ENCODE results near the gene KCNK15. TPM values are rescaled to one million over a fixed set of nuclear protein-coding genes. Genes with fewer than 3 reads are reported as not detected.
"Not testable (repeated sequence)": the region's sequence is repeated elsewhere in the genome, so short reads cannot be mapped to it uniquely, and the experiment has no call there.

The KCNK15 gene
- total RNA-seq, result under 1 TPM; 0.09 to 0.15 TPM
- not detected for polyA plus RNA-seq

DNA sequence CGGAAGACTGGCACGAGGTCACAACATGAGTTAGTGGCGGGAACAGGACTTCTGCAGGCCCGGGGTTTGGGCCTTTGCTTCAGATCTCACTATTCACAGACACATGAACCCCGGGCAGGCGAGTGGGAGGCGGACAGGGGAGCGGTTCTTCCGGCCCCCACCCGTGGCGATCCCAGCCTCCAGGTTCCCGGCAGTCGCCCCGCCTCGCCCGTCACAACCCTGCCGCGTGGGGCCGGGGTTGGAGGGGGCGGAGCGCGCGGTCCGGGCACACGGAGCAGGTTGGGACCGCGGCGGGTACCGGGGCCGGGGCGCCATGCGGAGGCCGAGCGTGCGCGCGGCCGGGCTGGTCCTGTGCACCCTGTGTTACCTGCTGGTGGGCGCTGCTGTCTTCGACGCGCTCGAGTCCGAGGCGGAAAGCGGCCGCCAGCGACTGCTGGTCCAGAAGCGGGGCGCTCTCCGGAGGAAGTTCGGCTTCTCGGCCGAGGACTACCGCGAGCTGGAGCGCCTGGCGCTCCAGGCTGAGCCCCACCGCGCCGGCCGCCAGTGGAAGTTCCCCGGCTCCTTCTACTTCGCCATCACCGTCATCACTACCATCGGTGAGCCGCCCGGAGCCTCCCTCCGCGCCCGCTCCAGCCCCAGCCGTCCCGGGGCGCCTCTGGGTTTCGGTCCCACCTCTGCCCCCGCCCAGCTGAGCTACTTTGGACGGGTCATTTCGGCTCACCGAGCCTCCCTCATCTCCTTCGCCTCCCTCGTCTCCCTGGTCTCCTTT, at the start of gene KCNK15:
TSS of gene KCNK15 (plus strand) at position 268 of the 769 bp plus-strand sequence. CDS start at position 314, 46 bp downstream.
- Mint-ChIP-seq H3K4me1 (peaks cover 10 to 16% (median 16%) of the 10 kb centered on the region in 3 donors), H3K9me3 (no peaks in the 10 kb centered on the region), H3K36me3 (no peaks in the 10 kb centered on the region), H3K27ac (peak within 1 kb of the TSS in 3 of 8 donors; percentile 36 to 71 (median 61)), H3K27me3 (peaks cover 43 to 65% of the 10 kb centered on the region in 2 donors), H3K4me3 (peak within 1 kb of the TSS; percentile 65 to 81 (median 75))
- no peaks in the 10 kb centered on the region for H3K9me3 ChIP-seq (ENCODE audit: low read length)
- CTCF ChIA-PET, result interaction anchor here (1.5 kb wide), 1 partner anchor 9 kb away, joined by 3 read pairs; no protein-coding TSS in a partner anchor
- H3K27me3 ChIP-seq (ENCODE audit: insufficient read depth, low read length, poor library complexity, severe bottlenecking), result peaks cover 12% of the 10 kb centered on the region
- no peaks in the 10 kb centered on the region for H3K36me3 ChIP-seq (ENCODE audit: insufficient read depth, low read length)
- POLR2A ChIA-PET, result no interaction called here
- H3K27ac ChIP-seq (ENCODE audit: low read depth, low read length), result no peak within 1 kb of the TSS
- H3K4me1 ChIP-seq (ENCODE audit: insufficient read depth, low read length), result peaks cover 4% of the 10 kb centered on the region
- peak in 3 of 5 donors; percentile 5 to 18 (median 10) for DNase-seq
- H3K4me3 ChIP-seq (ENCODE audit: low read length), result peak within 1 kb of the TSS; percentile 50

DNA sequence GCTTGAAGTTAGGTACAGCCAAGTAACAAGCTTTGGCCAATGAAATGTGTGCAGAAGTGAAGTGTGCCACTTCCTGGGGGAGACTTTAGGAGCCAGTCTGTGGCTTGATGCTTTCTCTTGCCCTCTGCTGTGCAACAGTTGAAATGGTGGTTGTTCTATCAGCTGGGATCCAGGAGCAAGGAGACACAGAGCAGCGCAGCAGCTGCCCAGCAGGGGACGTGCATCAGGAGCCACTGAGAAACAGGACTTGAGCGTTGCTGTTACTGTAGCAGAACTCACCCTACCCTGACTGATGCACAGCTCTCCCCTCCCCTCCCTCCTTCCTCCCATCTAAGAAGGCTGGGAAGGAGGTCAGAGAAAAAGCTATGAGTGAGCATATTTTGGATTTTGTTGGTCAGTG, 49.4 kb upstream of the KCNK15 start:
- Histone ChIP-seq H3K4me1 (ENCODE audit: insufficient read depth, low read length) (no peaks in the 10 kb centered on the region), H3K4me3 (ENCODE audit: low read length) (no peak overlapping the region), H3K9me3 (ENCODE audit: low read length) (no peaks in the 10 kb centered on the region), H3K36me3 (ENCODE audit: insufficient read depth, low read length) (no peaks in the 10 kb centered on the region), H3K27me3 (ENCODE audit: insufficient read depth, low read length, poor library complexity, severe bottlenecking) (no peaks in the 10 kb centered on the region), H3K27ac (ENCODE audit: low read depth, low read length) (no peak overlapping the region)
- ChIA-PET CTCF (interaction anchor here (2.1 kb wide), 1 partner anchor 11 kb away, joined by 10 read pairs; no protein-coding TSS in a partner anchor), POLR2A (no interaction called here)
- peaks cover 4 to 5% of the 10 kb centered on the region in 2 donors for H3K27me3 Mint-ChIP-seq
- H3K9me3 Mint-ChIP-seq, result no peaks in the 10 kb centered on the region
- no peak for DNase-seq
- no peaks in the 10 kb centered on the region for H3K4me1 Mint-ChIP-seq
- no peak overlapping the region for H3K4me3 Mint-ChIP-seq
- H3K36me3 Mint-ChIP-seq, result no peaks in the 10 kb centered on the region
- H3K27ac Mint-ChIP-seq, result peak overlapping the region in 1 of 8 donors; percentile 6

DNA sequence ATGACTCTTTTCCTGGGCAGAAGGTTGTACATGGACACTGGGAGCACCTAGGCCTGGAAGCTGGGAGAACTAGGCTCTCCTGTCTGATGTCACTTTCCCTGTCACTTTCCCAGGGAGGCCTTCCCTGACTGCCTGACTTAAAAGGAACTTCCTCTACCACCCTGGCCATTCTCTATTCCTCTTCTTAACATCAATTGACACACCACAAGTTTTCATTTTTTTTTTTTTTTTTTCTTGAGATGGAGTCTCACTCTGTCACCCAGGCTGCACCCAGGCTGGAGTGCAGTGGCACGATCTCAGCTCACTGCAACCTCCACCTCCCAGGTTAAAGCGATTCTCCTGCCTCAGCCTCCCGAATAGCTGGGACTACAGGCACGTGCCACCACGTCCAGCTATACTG, 48.6 kb upstream of the KCNK15 start:
- H3K4me3 ChIP-seq (ENCODE audit: low read length); H3K4me1 ChIP-seq (ENCODE audit: insufficient read depth, low read length); H3K4me1 Mint-ChIP-seq; DNase-seq; H3K4me3 Mint-ChIP-seq; H3K27me3 ChIP-seq (ENCODE audit: insufficient read depth, low read length, poor library complexity, severe bottlenecking); POLR2A ChIA-PET; H3K36me3 Mint-ChIP-seq; H3K9me3 ChIP-seq (ENCODE audit: low read length); H3K9me3 Mint-ChIP-seq; H3K27me3 Mint-ChIP-seq; H3K27ac ChIP-seq (ENCODE audit: low read depth, low read length); H3K36me3 ChIP-seq (ENCODE audit: insufficient read depth, low read length): not testable (repeated sequence)
- peak overlapping the region in 1 of 8 donors; percentile 43 for H3K27ac Mint-ChIP-seq
- CTCF ChIA-PET, result interaction anchor here (2.1 kb wide), 1 partner anchor 12 kb away, joined by 10 read pairs; no protein-coding TSS in a partner anchor

DNA sequence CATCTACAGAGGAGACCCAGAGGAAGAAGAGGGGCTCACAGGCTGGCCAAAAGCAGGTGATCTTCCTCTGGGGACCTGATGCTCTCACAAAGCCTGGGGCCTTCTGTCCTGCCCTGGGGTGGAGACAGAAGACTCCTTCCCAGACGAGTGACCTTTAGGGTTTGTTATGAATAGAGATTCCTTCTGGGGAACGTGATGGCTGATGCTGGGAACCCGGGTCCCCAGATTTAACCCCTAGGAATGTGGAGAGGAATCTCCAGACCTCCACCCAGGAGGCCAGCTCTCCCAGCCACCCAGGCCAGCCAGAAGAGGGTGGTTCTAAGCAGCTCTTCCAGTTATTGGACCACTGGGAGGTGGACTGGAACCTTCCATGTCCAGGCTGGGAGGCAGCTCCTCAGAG, 47.3 kb upstream of the KCNK15 start:
- no peak overlapping the region for H3K4me3 ChIP-seq (ENCODE audit: low read length)
- CTCF ChIA-PET, result no interaction called here
- Mint-ChIP-seq H3K27me3 (peaks cover 1 to 4% of the 10 kb centered on the region in 2 donors), H3K27ac (no peak overlapping the region), H3K36me3 (no peaks in the 10 kb centered on the region), H3K4me1 (no peaks in the 10 kb centered on the region), H3K9me3 (no peaks in the 10 kb centered on the region), H3K4me3 (no peak overlapping the region)
- no peak overlapping the region for H3K27ac ChIP-seq (ENCODE audit: low read depth, low read length)
- H3K36me3 ChIP-seq (ENCODE audit: insufficient read depth, low read length), result no peaks in the 10 kb centered on the region
- no peak for DNase-seq
- no peaks in the 10 kb centered on the region for H3K9me3 ChIP-seq (ENCODE audit: low read length)
- no peaks in the 10 kb centered on the region for H3K27me3 ChIP-seq (ENCODE audit: insufficient read depth, low read length, poor library complexity, severe bottlenecking)
- POLR2A ChIA-PET, result no interaction called here
- H3K4me1 ChIP-seq (ENCODE audit: insufficient read depth, low read length), result no peaks in the 10 kb centered on the region

DNA sequence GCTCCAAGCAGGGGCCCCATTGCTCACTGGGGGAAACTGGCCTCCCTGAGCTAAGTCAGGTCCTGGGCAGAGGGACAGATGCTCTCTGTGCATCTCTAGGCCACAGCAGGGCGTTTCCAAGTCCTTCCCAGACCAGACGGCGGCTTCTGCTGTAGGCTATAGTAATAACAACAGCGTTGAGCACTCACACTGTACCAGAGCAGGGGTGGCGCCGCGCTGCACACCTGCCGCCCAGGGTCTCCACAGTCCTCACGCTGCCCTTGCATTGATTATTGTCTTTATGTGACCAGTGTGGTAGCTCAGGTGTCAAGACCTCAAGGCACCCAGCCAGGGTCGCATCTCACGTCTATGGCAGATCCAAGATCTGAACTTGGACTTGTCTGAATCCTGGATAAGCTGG, 45.4 kb upstream of the KCNK15 start:
- no peak overlapping the region for H3K4me3 Mint-ChIP-seq
- H3K27ac ChIP-seq (ENCODE audit: low read depth, low read length), result no peak overlapping the region
- no peaks in the 10 kb centered on the region for H3K4me1 Mint-ChIP-seq
- H3K9me3 Mint-ChIP-seq, result no peaks in the 10 kb centered on the region
- H3K4me1 ChIP-seq (ENCODE audit: insufficient read depth, low read length), result no peaks in the 10 kb centered on the region
- peaks cover 4 to 11% of the 10 kb centered on the region in 2 donors for H3K27me3 Mint-ChIP-seq
- H3K9me3 ChIP-seq (ENCODE audit: low read length), result no peaks in the 10 kb centered on the region
- no peaks in the 10 kb centered on the region for H3K27me3 ChIP-seq (ENCODE audit: insufficient read depth, low read length, poor library complexity, severe bottlenecking)
- CTCF ChIA-PET, result interaction anchor here (1.1 kb wide), 1 partner anchor 17 kb away, joined by 3 read pairs; no protein-coding TSS in a partner anchor
- no peak overlapping the region for H3K4me3 ChIP-seq (ENCODE audit: low read length)
- POLR2A ChIA-PET, result no interaction called here
- DNase-seq, result no peak
- H3K27ac Mint-ChIP-seq, result no peak overlapping the region
- no peaks in the 10 kb centered on the region for H3K36me3 Mint-ChIP-seq
- no peaks in the 10 kb centered on the region for H3K36me3 ChIP-seq (ENCODE audit: insufficient read depth, low read length)

DNA sequence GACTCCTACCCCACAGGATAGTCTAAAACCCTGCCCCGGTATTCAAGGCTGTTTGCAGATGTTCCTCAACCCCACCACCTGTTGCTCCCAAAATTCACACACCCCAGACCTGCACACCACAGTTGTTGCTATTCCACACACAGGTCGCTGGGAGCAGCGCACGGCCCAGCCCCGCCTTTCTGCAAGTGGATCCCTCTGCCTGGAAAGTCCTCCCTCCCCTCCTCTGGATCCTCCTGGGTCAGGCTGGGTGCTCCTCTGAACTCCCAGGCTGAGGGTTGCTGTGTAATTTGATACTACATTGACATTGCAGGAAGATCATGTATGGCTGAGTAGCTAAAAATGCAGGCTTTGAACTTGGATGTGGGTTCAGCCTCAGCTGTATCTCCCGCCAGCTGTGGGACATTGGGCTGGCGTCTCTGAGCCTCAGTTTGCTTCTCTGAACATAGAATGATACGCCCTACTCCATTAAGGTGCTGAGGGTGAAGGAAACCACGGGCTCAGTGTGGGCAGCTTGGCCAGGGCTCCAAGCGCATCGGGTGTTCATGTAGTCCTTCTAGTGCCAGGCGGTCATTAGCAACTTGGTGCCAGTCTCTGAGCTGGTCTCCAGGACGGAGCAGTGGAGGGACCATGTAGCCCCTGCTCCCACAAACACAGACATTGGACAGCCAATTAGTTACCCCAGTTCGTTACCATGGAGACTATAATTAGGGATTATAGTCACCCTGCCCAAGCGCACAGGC, 44.4 kb upstream of the KCNK15 start:
- no peaks in the 10 kb centered on the region for H3K36me3 Mint-ChIP-seq
- no peaks in the 10 kb centered on the region for H3K4me1 Mint-ChIP-seq
- H3K9me3 Mint-ChIP-seq, result no peaks in the 10 kb centered on the region
- no peak overlapping the region for H3K4me3 Mint-ChIP-seq
- POLR2A ChIA-PET, result no interaction called here
- no peaks in the 10 kb centered on the region for H3K4me1 ChIP-seq (ENCODE audit: insufficient read depth, low read length)
- peaks cover 4 to 13% of the 10 kb centered on the region in 2 donors for H3K27me3 Mint-ChIP-seq
- CTCF ChIA-PET, result interaction anchor here (1.1 kb wide), 1 partner anchor 18 kb away, joined by 3 read pairs; no protein-coding TSS in a partner anchor
- no peaks in the 10 kb centered on the region for H3K9me3 ChIP-seq (ENCODE audit: low read length)
- no peaks in the 10 kb centered on the region for H3K27me3 ChIP-seq (ENCODE audit: insufficient read depth, low read length, poor library complexity, severe bottlenecking)
- no peak overlapping the region for H3K4me3 ChIP-seq (ENCODE audit: low read length)
- no peaks in the 10 kb centered on the region for H3K36me3 ChIP-seq (ENCODE audit: insufficient read depth, low read length)
- peak overlapping the region in 1 of 8 donors; percentile 68 for H3K27ac Mint-ChIP-seq
- no peak for DNase-seq
- no peak overlapping the region for H3K27ac ChIP-seq (ENCODE audit: low read depth, low read length)

DNA sequence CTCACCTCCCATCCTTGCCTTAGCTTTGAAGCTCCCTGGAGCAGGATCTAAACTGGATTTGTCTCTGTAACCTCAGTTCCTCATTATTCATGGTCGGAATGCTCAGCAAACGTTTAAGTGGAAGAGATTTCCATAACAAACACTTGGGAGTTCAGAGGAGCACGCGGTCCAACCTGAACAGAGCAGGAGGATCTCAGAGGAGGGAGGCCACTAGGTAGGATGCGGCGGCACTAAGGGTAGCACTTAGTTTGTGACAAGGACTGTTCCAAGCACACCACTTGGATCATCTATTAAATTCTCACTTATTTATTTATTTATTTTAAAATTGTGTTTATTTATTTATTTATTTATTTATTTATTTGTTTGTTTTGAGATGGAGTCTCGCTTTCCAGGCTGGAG, 43.8 kb upstream of the KCNK15 start:
- Mint-ChIP-seq H3K27ac (no peak overlapping the region), H3K27me3 (peaks cover 4 to 13% of the 10 kb centered on the region in 2 donors), H3K36me3 (no peaks in the 10 kb centered on the region), H3K9me3 (no peaks in the 10 kb centered on the region), H3K4me3 (no peak overlapping the region), H3K4me1 (no peaks in the 10 kb centered on the region)
- Histone ChIP-seq H3K4me3 (ENCODE audit: low read length) (no peak overlapping the region), H3K27me3 (ENCODE audit: insufficient read depth, low read length, poor library complexity, severe bottlenecking) (no peaks in the 10 kb centered on the region), H3K9me3 (ENCODE audit: low read length) (no peaks in the 10 kb centered on the region), H3K36me3 (ENCODE audit: insufficient read depth, low read length) (no peaks in the 10 kb centered on the region), H3K27ac (ENCODE audit: low read depth, low read length) (no peak overlapping the region), H3K4me1 (ENCODE audit: insufficient read depth, low read length) (no peaks in the 10 kb centered on the region)
- DNase-seq, result no peak
- POLR2A ChIA-PET, result no interaction called here
- CTCF ChIA-PET, result no interaction called here

DNA sequence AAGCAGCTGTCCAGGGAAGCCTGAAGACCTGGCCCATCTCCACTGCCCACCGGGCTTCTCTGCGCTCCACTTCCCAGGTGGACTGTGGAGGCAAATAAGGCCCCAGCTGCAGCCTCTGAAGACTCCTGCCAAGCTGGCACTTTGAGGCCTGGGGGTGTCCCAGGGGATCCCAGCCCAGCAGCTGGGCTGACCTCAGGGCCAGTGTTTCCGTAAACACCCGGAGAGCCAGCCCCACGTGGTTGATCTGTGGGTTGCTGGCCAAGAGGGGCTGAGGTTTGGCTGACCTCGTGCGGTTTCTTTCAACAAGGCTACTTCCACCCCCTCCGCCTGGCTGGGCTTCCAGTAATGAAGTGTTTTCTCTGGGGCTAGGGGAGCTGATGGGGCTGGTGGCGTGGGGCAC, 42.9 kb upstream of the KCNK15 start:
- Mint-ChIP-seq H3K4me3 (no peak overlapping the region), H3K9me3 (no peaks in the 10 kb centered on the region), H3K27me3 (peaks cover 4 to 13% of the 10 kb centered on the region in 2 donors), H3K4me1 (no peaks in the 10 kb centered on the region), H3K27ac (no peak overlapping the region), H3K36me3 (no peaks in the 10 kb centered on the region)
- Histone ChIP-seq H3K27me3 (ENCODE audit: insufficient read depth, low read length, poor library complexity, severe bottlenecking) (no peaks in the 10 kb centered on the region), H3K27ac (ENCODE audit: low read depth, low read length) (no peak overlapping the region), H3K9me3 (ENCODE audit: low read length) (no peaks in the 10 kb centered on the region), H3K36me3 (ENCODE audit: insufficient read depth, low read length) (no peaks in the 10 kb centered on the region), H3K4me1 (ENCODE audit: insufficient read depth, low read length) (no peaks in the 10 kb centered on the region), H3K4me3 (ENCODE audit: low read length) (no peak overlapping the region)
- no peak for DNase-seq
- CTCF ChIA-PET, result no interaction called here
- POLR2A ChIA-PET, result no interaction called here
